Vagina (tissue), 2 donors: ENCODE results near the gene TRIAP1. TPM values are rescaled to one million over a fixed set of nuclear protein-coding genes. Genes with fewer than 3 reads are reported as not detected.

Source experiments
- DNase-seq, 2 donors: peaks; one replicate each; pipeline ENCODE4 v3.0.0-alpha.2; 2017; ENCODE audit errors: extremely low spot score in 2 of 2
- H3K27ac ChIP-seq: fragments of 200-600 bp; sonication (generic); one replicate; pipeline ENCODE4 v1.5.1; 2019
- H3K27me3 ChIP-seq: fragments of 200-600 bp; sonication (generic); one replicate; pipeline ENCODE4 v1.5.1; 2019
- H3K36me3 ChIP-seq, 2 donors: fragments of 200-600 bp; sonication (generic); one replicate each; pipeline ENCODE4 v1.5.1; 2017 to 2019
- H3K4me1 ChIP-seq: fragments of 200-600 bp; sonication (generic); one replicate; pipeline ENCODE4 v1.5.1; 2019
- H3K4me3 ChIP-seq, 2 donors: fragments of 200-600 bp; sonication (generic); 1 replicate in 1 of 2; 2 replicates in 1 of 2; pipeline ENCODE4 v1.5.1; 2016 to 2019
- H3K9me3 ChIP-seq: fragments of 200-600 bp; sonication (generic); one replicate; pipeline ENCODE4 v1.5.1; 2019
- POLR2A ChIP-seq, 2 donors: fragments of 450-650 bp; IDR thresholded peaks; one replicate each; pipeline ENCODE4 v1.6.1; 2017; ENCODE audit warnings: antibody characterized with exemption in 2 of 2, mild to moderate bottlenecking in 2 of 2, moderate library complexity in 2 of 2
- POLR2AphosphoS5 ChIP-seq, 2 donors: sonication (generic); formaldehyde crosslinking; IDR thresholded peaks; one replicate each; pipeline ENCODE4 v1.9.0; 2017; ENCODE audit warnings: antibody characterized with exemption in 2 of 2, mild to moderate bottlenecking in 2 of 2, low read depth in 1 of 2; ENCODE audit not compliant: insufficient read depth in 1 of 2
- intact Hi-C: fragments of 100-400 bp; cut with DNase I; formaldehyde crosslinking; loops from one replicate; pipeline ENCODE4 v1.15.1; 2023
- total RNA-seq: library from RNA; depleted of rRNA; stranded (reverse); fragments of >200 nt; gene quantifications from one replicate; pipeline ENCODE4 v1.2.3, GENCODE V29; 2016
- TF ChIP-seq, protein P1 (sequence below), 3 experiments: fragments of 450-650 bp in 2 of 3; fragments of 200-600 bp in 1 of 3; sonication (generic) in 1 of 3; IDR thresholded peaks; one replicate each; pipeline ENCODE4 v1.5.1; 2017 to 2019; ENCODE audit warnings: antibody characterized with exemption in 3 of 3, mild to moderate bottlenecking in 2 of 3, moderate library complexity in 2 of 3

Gene TRIAP1
- total RNA-seq, 1 donor from 2014 or later, result 3.9 TPM

GRCh38 chr12:120416490-120417216 is 29.5 kb downstream of the TRIAP1 start:
- no peak for DNase-seq
- Histone ChIP-seq H3K4me3 (no peak overlapping the region), H3K4me1 (no peaks in the 10 kb centered on the region)

DNA sequence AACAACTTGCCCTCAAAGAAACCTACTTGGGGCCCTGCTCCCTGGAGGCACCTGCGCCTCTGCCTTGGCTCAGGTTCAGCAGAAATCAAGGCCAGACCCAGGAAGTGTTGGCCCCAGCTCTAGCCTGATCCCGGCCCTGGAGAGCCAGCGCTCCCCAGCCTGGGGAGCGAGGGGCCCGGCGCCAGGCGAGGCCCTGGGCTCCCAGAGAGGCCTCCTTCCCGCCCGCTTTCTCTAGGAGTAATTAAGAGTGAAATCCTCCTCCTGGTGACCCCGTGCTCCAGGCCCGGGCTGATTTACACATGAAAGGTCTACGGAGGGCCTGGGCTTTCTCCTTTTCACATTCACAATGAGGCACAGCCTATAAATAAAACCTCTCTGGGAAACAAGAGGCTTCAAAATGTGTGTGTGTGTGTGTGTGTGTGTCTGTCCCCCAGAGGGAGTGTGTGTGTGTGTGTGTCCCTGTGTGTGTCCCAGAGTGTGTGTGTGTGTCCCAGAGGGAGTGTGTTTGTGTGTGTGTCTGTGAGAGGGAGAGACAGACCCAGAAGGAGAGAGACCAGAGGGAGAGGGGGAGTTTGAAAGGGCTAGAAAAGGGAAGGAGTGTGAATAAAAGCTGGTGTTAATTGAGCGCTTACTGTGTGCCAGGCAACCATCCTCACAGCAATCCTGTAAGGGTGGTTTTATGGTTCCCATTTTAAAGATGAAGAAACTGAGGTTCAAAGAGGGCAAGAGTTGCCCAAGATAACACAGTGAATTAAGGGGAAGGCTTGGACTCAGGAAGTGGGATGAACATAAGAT is 32.1 kb downstream of the TRIAP1 start:
- Histone ChIP-seq H3K36me3 (no peaks in the 10 kb centered on the region), H3K9me3 (no peaks in the 10 kb centered on the region), H3K4me1 (no peaks in the 10 kb centered on the region), H3K4me3 (no peak overlapping the region), H3K27ac (no peak overlapping the region), H3K27me3 (no peaks in the 10 kb centered on the region)
- intact Hi-C loops, result no loop called here
- DNase-seq, result no peak
- TF ChIP-seq, protein P1, sequence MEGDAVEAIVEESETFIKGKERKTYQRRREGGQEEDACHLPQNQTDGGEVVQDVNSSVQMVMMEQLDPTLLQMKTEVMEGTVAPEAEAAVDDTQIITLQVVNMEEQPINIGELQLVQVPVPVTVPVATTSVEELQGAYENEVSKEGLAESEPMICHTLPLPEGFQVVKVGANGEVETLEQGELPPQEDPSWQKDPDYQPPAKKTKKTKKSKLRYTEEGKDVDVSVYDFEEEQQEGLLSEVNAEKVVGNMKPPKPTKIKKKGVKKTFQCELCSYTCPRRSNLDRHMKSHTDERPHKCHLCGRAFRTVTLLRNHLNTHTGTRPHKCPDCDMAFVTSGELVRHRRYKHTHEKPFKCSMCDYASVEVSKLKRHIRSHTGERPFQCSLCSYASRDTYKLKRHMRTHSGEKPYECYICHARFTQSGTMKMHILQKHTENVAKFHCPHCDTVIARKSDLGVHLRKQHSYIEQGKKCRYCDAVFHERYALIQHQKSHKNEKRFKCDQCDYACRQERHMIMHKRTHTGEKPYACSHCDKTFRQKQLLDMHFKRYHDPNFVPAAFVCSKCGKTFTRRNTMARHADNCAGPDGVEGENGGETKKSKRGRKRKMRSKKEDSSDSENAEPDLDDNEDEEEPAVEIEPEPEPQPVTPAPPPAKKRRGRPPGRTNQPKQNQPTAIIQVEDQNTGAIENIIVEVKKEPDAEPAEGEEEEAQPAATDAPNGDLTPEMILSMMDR (IDR thresholded peaks at IDR 0.05), result no peak
- TF ChIP-seq POLR2AphosphoS5 (IDR thresholded peaks at IDR 0.05; ENCODE audit: insufficient read depth in 1 of 2, low read depth in 1 of 2) (no peak), POLR2A (IDR thresholded peaks at IDR 0.05) (no peak)

More at GRCh38 chr12:120416490-120417216, 29.5 kb downstream of the TRIAP1 start:
- TF ChIP-seq POLR2A (IDR thresholded peaks at IDR 0.05) (no peak), POLR2AphosphoS5 (IDR thresholded peaks at IDR 0.05; ENCODE audit: insufficient read depth in 1 of 2, low read depth in 1 of 2) (no peak)
- TF ChIP-seq, protein P1 (IDR thresholded peaks at IDR 0.05), result no peak
- Histone ChIP-seq H3K36me3 (no peaks in the 10 kb centered on the region), H3K9me3 (no peaks in the 10 kb centered on the region), H3K27ac (no peak overlapping the region), H3K27me3 (no peaks in the 10 kb centered on the region)
- intact Hi-C loops, result no loop called here

- no peak for DNase-seq
- no peaks in the 10 kb centered on the region for H3K4me1 ChIP-seq
- TF ChIP-seq POLR2AphosphoS5 (IDR thresholded peaks at IDR 0.05; ENCODE audit: insufficient read depth in 1 of 2, low read depth in 1 of 2), result no peak
- TF ChIP-seq, protein P1 (IDR thresholded peaks at IDR 0.05), result no peak
- no peak for TF ChIP-seq POLR2A (IDR thresholded peaks at IDR 0.05)
- H3K9me3 ChIP-seq, result no peaks in the 10 kb centered on the region
- no peak overlapping the region for H3K4me3 ChIP-seq
- intact Hi-C loops, result no loop called here
- no peaks in the 10 kb centered on the region for H3K36me3 ChIP-seq
- H3K27me3 ChIP-seq, result no peaks in the 10 kb centered on the region
- H3K27ac ChIP-seq, result no peak overlapping the region
Observed at GRCh38 chr12:120412421-120412820, 33.8 kb downstream of the TRIAP1 start.

- no peaks in the 10 kb centered on the region for H3K9me3 ChIP-seq
- H3K36me3 ChIP-seq, result no peaks in the 10 kb centered on the region
- intact Hi-C loops, result no loop called here
- H3K27ac ChIP-seq, result no peak overlapping the region
- TF ChIP-seq, protein P1 (IDR thresholded peaks at IDR 0.05), result no peak
- TF ChIP-seq POLR2A (IDR thresholded peaks at IDR 0.05) (no peak), POLR2AphosphoS5 (IDR thresholded peaks at IDR 0.05; ENCODE audit: insufficient read depth in 1 of 2, low read depth in 1 of 2) (no peak)
- H3K4me1 ChIP-seq, result no peaks in the 10 kb centered on the region
- DNase-seq, result no peak
- no peak overlapping the region for H3K4me3 ChIP-seq
- no peaks in the 10 kb centered on the region for H3K27me3 ChIP-seq
Observed at GRCh38 chr12:120408771-120409170, 37.4 kb downstream of the TRIAP1 start.

DNA sequence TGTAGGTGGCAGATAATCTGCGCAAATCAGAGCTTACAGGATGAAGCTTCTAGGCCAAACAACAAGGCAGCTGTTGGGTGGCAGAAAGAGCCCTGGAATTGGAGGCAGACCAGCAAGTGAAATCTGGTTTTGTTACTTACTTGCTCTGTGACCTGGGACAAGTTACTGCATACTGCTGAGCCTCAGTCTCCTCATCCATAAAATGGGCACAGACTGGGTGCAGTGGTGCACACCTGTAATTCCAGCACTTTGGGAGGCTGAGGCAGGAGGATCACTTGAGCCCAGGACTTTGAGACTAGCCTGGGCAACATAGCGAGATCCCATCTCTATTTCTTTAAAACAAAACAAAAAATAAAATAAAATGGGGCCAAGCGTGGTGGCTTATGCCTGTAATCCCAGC is 39.6 kb downstream of the TRIAP1 start:
- intact Hi-C loops, result no loop called here
- no peak for DNase-seq
- Histone ChIP-seq H3K9me3 (no peaks in the 10 kb centered on the region), H3K4me3 (no peak overlapping the region), H3K27ac (no peak overlapping the region), H3K36me3 (no peaks in the 10 kb centered on the region), H3K27me3 (no peaks in the 10 kb centered on the region), H3K4me1 (no peaks in the 10 kb centered on the region)
- TF ChIP-seq POLR2AphosphoS5 (IDR thresholded peaks at IDR 0.05; ENCODE audit: insufficient read depth in 1 of 2, low read depth in 1 of 2) (no peak), POLR2A (IDR thresholded peaks at IDR 0.05) (no peak)
- TF ChIP-seq, protein P1 (IDR thresholded peaks at IDR 0.05), result no peak
